SKM-1 treated with dmso at 0.1 percent for 144 hours (cell line): Measurements from ENCODE around the gene CHADL.
A peak's percentile ranks its signal among the peaks of the same experiment; 100 is the strongest.

Experiments
- DNase-seq: peaks from one replicate; lab custom pipeline; 2025; ENCODE audit not compliant: unreplicated experiment; lab: John Stamatoyannopoulos, UW

CHADL gene

DNA sequence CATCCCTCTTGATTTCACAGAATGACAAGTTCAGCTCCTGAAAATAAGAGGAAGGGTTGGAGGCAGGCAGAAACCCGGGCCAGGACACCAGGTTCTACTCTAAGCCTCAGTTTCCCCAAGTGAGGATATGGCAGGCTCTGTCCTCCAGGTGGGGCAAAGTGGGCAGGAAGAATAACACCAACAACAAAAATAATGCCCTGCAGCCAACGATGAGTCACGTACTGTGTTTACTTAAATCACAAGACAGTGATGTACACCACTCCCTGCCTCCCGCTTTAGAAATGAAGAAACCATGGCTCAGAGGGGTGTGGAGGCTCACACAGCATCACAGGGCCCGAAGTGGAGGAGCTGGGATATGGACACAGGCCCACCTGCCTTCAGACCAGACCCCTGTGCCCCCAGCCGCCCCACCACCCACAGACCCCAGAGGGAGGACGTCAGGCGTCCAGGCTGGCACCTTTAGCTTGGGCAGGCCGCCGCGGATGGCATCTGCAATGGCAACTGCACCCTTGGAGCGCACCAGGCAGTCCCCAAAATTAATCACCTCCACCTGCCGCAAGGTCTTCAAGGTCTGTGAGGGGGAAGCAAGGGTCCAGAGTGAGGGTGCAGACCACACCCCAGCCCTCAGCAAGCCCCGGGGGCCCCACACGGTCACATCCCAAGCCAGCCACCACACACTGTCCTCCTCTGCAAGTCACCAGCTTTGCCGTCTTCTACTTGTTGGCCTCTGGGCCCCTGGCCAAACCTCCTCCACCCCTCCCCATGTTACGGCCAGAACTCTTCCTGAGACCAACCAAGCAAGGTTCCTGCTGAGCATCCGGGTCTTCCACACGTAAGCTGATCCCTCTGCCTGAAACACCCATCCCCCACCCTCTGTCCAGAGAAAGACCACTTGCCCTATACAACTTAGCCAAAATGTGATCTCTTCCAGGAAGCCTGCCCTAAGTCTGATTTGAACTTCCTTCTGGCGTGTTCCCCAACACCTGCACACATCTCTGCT, 15.8 kb upstream of the CHADL start:
- DNase-seq: no peak

DNA sequence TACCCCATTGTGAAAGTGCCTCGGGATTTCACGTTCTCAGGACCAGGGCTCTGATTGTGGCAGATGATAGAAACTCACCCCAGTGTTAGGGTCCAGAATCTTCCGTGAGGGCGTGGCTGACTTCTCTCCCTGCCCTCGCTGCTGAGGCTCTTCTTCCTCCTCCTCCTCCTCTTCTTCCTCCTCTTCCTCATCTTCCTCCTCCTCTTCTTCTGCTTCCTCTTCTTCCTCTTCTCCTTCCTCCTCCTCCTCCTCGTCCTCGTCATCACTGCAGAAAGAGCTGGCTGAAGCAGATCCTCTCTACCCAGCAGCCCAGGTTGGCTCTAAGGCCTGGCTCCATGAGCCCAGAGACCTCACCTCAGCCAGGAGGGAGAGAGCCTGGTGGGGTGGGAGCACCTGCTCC, 13.5 kb upstream of the CHADL start:
- DNase-seq: no peak

DNA sequence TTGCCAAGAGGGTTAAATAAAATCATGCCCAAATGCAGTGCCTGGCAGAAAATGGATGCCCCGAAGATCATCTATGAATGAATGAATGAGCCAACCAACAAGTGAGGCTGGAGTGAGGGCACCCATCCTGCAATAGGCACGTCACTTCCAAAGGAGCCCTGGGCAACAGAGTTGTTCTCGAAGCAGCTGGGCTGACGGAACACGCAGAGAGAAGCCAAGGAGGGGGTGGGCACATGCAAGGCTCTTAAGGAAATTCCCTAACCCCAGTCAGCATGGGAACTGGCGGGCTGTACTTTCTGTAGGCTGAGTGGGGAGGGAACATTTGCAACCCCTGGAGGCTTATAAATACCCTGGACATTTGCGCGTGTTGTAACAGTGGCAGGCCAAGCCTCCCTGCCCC, 11.6 kb upstream of the CHADL start:
- DNase-seq: no peak

GRCh38 chr22:41250127-41250526, 9.4 kb upstream of the CHADL start:
- DNase-seq: no peak

DNA sequence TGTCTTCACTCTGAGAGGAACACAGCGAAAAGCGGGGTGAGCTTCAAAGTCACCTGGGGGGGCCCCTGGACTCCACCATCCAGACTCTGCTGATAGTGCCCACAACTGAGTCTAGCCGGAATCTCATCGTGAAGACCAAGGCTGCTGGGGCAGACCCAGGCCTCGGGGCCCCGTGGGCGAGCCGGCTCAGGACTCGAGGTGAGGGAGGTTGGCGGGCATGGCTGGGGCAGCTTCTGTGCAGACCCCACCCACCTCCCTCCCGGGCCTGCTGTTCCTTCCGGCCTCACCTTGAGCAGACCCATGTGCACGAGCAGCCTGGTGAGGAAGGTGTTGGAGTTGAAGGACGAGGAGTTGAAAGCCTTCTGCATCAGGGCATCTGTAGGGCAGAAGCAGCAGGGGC, 8.7 kb upstream of the CHADL start:
- DNase-seq: no peak

DNA sequence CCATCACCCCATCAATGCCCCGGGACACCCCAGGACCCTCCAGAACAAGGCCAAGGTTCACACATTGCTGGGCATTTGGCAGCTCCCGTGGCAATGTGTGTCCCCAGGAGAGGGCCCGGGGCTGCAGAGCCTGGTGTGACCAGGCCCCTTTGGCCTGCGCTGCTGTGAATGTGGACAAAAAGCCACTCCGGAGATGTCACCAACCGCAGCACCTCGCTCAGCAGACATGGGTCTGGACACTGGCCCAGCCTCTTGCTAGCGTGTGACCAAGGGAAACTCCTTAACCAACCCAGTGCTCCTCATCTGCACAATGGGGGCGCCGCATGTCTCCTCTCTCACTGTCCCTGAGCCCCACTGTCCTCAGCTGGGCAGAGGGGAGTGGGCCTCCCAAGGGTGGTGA, 8.0 kb upstream of the CHADL start:
- DNase-seq: no peak

DNA sequence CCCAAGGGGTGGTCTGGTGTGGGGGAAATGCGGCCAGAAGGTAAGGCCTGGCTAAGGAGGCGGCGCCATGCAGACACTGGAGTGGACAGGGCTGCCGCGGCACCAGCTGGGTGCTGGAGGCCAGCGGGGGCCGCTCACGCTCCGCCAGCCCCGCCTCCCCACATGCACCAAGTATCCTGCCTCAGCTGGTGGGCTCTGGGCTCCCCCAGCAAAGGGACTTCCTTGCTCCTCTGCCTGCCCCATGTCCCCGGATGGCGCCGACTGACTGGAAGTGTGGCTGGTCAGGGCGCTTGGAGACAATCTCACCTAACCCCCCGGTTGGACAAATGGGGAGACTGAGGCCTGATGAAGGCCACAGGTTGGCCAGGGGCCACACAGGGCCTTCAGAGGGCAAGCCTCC, 7.6 kb upstream of the CHADL start:
- DNase-seq: no peak

DNA sequence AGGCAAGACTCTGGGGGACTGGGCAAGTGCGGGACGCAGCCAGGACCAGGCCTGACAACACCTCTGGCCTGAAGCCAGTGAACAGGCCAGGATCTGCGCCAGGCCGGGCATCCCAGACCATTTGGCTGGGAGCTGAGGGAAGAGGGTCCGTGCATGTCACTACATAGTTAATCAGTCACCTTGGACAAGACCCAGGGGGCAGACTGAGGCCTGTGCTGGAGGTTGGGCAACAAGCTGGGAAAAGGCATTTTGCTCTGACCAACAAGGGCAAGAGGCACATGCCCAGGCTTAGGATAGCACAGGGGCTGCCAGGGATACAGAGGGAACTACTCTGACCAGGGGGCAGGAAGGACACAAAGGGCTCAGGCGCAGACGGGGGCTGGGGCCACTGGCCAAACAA, 7.0 kb upstream of the CHADL start:
- DNase-seq: no peak

DNA sequence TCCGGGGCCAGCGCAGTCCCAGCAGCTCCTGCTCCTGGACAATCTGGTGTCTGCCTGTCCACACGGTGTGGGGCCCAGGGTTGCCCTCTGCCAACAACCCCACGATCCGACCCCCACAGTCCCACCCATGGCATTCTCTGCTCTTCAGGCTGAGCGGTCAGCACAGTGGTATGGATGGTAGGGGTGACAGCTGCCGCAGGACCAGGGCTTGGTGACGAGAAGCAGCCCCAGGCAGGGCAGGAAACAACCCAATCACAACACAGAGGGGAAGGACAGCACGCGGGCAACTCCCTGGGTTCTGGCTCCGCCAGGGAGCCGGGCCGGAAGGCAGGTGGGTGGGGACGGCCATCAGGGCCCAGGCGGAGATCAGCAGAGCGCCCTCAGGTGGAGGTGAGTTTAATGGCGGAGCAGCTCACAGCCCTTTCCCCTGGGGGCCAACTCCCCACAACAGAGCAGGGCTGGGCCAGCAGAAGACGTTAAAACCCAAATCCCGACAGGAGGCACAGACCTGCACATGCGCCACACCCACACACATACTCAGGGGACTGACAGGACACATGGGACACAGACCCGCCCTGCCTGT, 5.3 kb upstream of the CHADL start:
- DNase-seq: no peak

DNA sequence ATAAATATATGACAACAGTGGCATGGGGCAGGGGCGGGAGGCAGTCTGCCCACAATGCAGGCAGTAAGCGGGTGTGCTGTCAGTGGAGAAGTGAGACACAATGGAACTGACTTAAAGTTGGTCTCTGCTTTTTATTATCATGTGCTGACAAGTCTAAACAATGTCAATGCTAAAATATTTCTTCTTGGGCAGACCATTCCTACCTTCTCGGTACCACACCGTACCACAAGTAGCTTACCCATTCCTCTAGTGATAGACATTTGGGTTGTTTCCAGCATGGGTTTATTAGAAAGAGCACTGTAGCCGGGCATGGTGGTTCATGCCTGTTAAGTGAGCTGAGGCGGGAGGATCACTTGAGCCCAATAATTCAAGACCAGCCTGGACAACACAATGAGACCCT, 2.6 kb upstream of the CHADL start:
- no peak for DNase-seq

DNA sequence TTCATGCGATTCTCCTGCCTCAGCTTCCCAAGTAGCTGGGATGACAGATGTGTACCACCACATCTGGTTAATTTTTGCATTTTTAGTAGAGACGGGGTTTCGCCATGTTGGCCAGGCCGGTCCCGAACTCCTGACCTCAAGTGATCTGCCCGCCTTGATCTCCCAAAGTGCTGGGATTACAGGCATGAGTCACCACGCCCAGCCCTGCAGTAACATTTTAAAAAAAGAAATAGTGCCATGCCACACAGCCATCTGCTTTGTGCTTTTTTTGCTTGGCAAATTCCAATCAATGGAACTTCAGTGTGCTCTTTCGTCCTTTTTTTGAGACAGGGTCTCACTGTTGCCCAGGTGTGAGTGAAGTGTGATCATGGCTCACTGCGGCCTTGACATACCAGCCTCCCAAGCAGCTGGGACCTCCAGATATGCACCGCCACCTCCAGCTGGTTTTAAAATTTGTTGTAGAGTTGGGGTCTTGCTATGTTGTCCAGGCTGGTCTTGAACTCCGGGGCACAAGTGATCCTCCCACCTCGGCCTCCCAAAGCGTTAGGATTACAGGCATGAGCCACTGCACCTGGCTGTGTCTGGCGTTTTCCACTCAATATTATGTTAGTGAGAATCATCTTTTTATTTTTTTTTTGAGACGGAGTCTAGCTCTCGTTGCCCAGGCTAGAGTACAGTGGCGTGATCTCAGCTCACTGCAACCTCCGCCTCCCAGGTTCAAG, 1.8 kb upstream of the CHADL start:
- DNase-seq: no peak

DNA sequence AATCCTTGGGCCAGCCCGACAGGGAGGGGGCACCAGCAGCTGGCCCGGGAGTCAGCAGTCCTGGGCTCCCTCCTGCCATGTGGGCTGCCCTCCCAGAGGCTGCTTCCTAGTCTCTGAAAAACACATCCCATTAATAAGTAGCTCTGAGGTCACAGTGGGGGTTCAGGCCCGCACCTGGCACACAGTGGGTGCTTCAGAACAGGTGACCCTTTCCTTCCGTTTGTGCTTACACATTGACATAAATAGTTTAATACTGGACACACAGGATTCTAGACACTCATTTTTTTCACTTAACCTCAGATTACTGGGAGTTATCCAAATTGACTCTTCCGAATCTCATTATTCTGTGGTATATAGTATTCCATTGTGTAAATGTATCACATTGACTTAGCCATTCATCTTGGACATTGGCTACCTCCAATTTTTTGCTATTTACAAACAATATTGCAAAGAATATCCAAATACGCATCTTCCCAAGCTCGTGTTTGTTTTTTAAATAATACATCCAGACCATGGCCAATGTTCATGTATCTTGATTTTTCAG, 474 bp upstream of the CHADL start:
- no peak for DNase-seq

DNA sequence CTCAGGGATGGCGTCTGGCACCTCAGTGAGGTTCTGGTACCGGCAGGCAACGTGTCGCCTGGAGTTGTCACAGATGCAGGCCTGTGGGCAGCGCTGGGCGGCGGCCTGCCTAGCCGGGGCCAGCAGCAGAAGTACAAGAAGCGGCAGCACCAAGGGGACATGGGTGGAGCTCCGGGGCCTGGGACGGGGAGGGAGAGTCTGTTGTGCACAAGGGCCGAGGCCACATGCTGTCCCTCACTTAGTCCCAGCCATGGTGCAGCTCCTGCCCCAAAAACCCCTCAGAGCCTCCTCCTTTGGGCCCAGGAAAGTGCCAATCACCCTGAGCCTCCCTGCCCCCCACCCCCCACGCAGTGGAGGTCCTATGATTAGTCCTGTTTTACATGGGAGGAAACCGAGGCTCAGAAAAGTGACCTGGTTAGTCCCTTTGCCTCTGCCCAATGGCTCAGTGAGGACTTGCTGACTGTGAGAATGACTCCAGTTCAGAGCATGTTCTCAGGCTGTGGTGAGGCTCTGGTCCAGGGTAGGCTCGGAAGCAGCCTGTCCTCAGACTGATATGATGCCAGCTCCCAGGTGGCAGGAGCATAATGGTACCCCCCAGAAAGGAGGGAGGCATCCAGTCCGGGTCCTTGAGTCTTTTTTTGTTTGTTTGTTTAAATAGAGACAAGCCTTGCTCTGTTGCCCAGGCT, 1.1 kb downstream of the CHADL start:
- no peak for DNase-seq

DNA sequence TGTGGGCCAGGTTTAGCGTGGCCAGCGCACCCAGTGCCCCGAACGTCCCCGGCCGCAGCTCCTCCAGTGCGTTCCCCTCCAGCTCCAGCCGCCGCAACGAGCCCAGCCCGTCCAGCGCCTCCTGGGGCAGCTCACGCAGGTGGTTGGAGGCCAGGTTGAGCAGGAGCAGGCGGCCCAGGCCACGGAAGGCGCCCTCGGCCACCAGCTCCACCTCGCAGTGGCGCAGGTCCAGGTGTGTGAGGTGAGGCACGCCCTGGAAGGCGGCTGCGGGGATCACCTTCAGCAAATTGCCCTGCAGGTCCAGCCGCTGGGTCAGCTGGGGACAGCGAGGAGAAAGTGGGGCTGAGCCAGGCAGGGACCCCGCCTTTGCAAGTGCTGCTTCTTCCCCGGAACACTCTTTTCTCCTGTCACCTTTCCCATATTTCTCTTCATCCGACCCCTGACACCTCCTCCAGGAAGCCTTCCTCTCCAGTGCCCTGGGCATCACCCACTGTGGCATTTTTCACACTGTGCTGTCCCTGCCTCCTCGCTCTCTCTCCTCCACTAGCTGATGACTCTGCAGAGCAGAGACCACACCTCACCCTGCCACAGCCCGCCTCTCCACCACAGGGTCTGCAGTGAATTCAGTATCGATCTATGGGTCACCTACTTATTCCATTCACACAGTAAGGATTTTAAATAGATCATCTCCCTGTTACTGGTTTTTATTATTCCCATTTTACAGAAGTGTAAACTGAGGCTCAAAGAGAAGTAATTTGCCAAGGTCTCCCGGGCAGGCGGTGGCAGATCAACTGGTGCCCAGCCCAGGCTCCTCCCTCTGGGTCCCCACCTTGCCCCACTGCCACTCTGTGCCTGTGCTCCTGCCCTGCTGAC, 1.9 kb downstream of the CHADL start:
- no peak for DNase-seq

GRCh38 chr22:41237707-41238569, 2.8 kb downstream of the CHADL start:
- peak; percentile 38 for DNase-seq

DNA sequence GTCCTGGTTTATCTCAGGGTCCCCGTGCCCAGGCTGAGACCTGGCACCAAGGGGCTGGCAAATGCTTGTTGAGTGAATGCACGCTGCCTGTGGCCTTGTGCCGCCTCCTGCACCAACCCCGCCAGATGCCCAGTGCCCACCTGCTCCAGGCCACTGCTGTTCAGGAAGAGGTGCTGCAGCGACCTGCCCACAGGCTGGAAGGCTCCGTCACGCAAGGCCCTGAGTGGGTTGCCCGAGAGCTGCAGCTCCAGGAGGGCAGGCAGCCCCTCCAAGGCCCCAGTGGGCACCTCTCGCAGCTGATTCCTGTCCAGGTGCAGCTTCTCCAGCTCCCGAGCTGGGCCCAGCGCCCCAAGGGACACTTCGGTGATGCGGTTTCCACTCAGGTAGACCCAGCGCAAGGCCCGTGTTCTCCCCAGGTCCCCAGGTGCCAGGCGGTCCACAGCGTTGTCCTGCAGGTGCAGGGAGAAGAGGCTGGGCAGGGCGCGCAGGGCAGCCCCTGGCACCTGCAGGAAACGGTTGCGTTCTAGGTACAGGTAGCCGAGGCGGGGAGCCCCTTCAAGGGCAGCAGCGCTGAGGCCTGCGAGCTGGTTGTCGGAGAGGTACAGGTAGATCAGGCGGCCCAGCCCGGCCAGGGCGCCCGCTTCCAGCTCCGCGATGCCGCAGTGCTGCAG, 3.6 kb downstream of the CHADL start:
- no peak for DNase-seq

DNA sequence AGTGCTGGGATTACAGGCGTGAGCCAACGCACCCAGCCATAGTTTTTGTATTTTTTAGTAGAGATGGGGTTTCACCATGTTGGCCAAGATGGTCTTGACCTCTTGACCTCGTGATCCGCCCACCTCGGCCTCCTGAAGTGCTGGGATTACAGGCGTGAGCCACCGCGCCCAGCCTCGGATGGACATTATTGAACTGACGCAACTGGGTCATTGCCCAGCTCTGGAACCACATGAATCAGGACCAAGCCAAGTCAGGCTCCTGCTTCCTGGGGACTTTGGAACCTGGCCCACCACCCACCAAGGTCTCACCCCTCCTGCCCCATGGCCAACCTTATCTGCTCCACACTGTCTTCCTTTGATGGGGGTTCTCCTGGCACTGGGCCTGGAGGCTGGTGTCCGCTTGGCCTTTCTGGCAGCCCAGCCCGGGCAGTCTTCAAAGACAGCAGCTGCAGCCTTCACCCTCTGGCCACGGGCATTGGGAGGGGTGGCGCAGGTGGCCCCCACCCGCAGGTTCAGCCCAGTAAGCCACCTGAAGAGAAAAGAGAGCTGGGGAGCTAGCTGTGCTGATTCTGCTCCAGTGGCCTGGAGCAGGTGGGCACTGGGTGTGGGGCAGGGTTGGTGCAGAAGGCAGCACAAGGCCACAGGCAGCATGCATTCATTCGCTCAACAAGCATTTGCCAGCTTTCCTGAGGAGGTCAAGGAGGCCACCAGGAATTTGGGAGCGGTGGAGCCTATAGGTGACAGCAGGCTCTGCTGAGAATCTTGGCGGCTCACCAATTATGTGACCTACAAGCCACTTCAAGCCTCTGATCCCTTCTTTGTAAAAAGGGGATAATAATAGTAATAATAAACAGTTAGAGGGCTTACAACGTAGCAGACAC, 5.7 kb downstream of the CHADL start:
- no peak for DNase-seq

GRCh38 chr22:41231369-41231768, 9.4 kb downstream of the CHADL start:
- DNase-seq: no peak
